NT2/D1 (cell line): ENCODE measurements around the gene BRD9.

Experiments used
- SUZ12 ChIP-seq: IDR thresholded peaks from 2 replicates; pipeline ENCODE4 v1.6.1; 2011; ENCODE audit not compliant: insufficient read length, insufficient read depth; ENCODE audit errors: extremely low read depth
- YY1 ChIP-seq: IDR thresholded peaks from 2 replicates; pipeline ENCODE4 v1.6.1; 2011; ENCODE audit not compliant: insufficient read length, insufficient read depth
- ZNF274 ChIP-seq: IDR thresholded peaks from 2 replicates; pipeline ENCODE4 v1.6.1; 2011; ENCODE audit warnings: mild to moderate bottlenecking, low read depth, low read length

GRCh38 chr5:927172-928015 lies 34.8 kb upstream of the BRD9 start:
- TF ChIP-seq YY1 (no peak), ZNF274 (no peak), SUZ12 (no peak)
